GM19468 (cell line): Measurements from ENCODE around the gene RAD52.
A peak's percentile ranks its signal among the peaks of the same experiment; 100 is the strongest.

Source experiments
- ATAC-seq: cut with Tn5 transposase; IDR thresholded peaks from one replicate; pipeline ENCODE4 v1.9.1; 2021; ENCODE audit warnings: mild to moderate bottlenecking, moderate library complexity, moderate number of reproducible peaks; ENCODE audit not compliant: unreplicated experiment; ENCODE audit errors: extremely low read depth

RAD52 gene

DNA sequence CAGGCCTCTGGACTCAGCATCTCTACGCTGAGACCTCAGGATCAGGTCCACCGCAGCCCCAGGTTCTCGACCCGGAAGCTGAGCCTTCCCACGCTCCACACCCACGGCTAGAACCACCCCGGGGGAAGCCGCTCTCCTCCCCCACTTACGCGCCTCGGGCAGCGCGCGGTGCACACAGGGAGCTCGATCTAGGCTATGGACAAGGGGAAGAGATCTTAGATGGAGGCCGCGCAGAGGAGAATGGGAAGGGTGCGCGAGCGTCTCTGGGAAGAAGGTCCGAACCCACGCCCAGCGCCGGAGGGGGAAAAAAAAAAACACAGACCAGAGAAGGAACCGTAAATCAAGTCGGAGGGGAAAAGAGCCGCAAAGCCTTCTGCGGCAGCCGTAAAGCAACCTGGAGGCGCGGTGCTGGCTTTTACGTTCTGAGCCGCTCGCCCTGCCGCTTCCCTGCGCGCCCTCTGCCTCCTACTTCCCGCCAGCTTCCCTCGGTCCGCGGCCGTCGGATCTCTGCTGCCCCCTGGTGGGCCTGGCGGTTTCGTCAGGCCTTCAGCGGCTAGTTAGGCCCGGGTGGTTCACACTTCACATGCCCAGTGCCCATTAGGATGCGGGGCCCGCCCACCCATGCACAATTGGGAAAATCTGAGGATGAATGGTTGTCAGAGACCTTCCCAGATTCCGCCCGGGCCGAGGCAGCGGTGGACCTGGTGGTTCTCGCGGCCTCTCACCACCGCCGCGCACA lies at the start of gene RAD52:
Gene RAD52, minus strand, starts transcription at position 242 of the 739 bp plus-strand sequence. CDS start 16,636 bp downstream, outside the sequence.
- peak; percentile 57 for ATAC-seq

DNA sequence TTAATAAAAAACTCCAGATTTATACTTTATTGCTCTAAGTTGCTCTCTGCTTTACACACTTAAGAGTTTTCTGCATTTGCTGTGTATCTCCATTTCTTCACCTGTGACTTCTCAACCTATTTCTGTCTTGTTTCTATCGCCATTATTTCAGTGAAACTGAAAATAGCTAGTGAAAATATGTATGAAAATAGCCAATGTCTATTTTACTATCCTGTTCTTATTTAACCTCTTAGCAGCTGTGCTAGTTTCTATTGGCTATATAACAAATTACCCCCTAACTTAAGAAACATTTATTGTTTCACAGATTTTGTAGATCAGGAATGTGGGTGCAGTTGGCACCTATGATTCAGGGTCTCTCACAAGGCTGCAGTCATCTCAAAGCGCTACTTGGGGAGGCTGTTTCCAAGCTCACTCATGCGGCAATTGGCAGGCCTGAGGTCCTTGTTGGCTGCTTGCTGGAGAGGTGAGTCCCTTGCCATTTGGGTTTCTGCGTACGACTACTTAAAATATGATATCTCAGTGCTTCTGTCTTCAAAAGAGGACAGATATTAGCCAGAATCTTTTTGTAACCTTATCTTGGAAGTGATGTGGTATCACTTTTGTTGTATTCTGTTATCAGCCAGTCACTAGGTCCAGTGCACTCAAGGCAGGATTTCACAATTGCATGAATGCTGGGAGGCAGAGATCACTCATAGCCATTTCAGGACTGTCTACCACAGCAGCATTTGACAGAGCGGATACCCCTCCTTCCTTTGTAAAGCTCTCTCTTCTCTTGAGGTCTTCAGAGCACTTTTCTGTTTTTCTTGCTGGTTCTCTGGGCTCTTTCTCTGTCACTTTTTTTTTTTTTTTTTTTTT lies 48.8 kb upstream of the RAD52 start:
- ATAC-seq, result peak; percentile 46

DNA sequence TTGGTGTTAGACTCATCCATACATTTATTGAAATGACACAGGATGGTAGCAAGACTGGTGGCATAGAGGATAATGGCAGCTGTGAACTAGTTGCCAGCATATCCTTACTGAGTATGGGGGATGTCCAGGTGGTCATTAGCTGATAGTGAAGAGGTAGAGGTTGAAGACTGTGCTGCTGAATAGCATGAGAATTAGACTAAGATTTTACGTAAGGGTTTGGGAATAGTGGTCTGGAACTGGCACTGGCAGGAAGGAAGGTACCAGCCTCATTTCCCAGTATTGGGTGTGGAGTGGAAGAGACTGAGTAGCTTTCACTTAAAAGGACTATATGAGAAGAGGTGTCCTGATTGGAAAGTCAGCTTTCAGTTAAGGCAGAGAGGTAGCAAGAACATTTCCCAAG lies 48.0 kb upstream of the RAD52 start:
- ATAC-seq, result no peak

DNA sequence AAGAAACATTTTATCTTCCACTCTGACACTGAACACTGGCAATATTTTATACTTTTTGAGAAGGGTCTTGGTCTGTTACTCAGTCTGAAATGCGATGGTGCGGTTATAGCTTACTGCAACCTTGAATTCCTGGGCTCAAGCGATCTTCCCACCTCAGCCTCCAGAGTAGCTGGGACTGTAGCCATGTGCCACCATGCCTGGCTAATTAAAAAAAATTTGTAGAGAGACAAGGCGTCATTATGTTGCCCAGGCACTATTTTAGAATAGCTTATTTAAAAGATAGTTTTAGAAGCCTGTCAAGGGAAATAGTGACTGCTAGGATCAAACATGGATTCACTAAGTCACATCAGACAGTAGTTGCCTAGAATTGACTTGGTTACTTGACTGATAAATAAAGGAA lies 47.4 kb upstream of the RAD52 start:
- ATAC-seq, result no peak

DNA sequence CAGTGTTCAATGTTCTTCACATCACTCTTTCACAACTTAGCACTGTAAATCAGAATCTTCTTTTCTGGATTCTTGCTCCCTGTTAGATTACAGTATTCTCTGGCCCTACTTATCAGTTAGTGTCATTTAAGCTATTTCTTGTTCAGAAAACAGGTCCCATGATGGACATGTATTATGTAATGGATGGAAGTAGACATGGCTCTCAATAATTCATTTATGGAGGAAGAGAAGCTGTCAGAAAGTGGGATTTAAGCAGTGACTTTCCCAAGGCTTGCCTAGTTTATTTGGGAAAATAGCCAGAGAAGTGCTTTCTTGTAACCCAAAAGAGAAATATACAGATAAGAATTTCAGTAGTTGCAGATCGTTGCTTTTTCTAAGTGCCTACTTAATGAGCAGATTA lies 43.2 kb upstream of the RAD52 start:
- no peak for ATAC-seq

DNA sequence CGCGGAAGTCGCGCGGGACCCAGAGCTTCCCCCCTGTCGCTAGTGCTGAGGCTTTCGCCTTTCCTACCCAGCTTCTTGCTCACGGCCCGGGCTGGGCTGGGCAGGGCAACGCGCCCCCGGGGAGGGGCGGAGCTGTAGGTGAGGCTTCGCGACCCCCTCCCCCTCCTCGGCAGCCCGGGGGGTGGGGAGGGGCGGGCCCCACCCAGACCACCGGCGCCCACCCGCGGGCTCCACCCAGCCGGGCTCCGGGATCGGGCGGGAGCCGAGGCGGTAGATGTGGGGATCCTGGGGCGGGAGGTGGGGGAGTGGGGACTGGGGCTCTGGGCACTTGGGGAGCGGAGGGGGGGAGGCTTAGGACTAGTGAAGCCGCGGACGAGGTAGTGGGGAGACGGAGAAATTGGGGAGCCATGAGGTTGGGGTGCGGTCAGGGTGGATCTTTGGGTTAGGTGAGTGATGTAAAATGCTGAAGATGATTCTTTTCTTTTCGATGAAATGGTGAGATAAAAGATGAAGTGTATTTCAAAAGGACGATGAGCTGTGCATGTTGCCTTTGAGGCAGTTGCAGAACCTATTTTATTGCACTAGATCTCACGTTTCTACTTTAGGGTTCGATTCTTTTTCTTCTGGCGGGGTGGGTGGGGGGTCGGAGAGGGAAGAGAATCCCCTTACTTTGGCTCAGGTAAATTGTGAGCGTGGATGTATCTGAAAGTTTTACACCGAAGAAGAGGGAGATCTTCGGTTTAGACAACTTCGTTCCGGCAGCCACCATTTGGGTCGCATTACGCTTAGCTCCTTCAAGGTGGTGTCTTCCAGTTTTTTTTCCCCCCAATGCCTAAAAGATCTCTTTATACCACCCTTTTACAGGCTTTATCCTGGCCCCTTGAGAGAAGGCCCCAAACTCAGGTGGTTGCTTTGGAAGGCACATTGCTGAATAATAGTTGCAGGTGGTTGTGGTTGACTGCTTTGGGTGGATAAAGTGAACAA lies 42.1 kb upstream of the RAD52 start:
- ATAC-seq, result no peak

DNA sequence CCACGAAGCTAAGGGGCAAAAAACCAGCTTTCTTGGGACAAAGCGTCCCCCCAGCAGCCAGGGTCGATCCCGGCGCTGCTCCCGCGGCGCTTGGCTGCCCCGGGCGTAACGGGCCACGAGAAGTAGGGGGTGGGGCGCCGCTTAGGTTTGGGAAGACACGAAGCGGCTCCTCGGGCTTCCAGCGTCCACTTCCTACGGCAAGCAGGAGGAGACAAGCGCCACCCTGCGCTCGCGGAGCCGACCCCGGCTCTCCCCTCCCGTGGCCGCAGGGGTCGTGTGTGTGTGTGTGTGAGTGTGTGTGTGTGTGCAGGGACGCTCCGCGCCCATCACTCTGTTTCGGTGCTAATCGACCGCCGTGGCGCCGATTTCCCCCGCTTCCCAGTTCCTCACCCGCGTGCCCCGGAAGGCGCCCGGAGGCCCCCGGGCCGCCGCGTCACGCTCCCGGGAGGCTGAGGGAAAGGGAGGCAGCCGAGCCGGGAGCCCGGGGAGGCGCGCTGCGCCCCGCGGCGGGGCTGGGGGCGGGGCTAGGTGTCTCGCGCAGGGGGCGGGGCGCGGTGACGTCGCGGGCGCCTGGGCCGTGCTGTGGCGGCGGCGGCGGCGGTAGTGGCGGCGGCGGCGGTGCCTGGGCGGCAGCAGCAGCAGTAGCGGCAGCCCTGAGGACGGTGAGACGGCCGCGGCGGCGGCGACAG lies 41.3 kb upstream of the RAD52 start, which contains the start of gene ERC1:
Gene ERC1, plus strand, starts transcription at position 563 of the 689 bp plus-strand sequence. CDS start 36,681 bp downstream, outside the sequence.
- peak; percentile 55 for ATAC-seq

DNA sequence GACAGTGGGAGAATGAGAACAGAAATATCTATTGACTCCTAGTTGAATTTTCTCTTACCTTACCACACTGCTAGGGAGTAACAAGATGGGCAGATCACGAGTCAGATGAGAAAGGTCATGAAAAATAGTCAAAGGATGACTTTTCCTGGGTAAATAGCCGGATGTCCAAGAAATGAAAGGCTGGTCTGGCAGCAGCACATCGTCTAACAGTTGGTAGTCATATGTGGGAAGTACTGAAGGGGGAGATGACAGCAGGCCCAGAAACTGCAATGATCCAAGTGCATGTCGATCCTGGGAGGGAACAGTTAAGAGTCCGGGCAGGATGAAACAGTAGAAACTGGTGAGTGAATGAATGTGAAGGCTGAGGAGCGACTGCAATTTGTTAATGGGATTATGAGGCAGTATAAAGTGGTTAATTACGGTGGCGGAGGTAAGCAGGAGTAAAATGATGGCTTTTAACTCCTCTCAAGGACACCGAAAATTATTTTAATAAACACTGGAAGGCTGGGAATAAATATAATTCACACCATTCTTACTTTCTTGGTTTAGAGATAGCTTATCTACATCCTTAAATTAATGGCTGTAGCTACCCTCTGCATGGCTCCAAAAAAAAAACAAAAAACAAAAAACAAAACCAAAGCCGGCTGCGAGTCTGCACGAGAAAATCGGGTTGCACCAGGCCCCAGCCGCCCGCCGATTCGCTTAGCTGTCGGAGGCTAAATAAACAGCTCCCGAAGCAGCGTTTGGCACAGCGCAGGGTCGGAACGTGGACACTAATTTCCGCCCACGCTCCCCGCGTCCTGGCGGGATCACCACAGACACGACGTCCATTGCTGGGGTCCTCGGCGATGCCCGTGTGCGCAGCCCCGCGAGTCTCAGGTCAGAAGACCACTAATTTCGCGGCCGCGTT lies 40.5 kb upstream of the RAD52 start:
- no peak for ATAC-seq

DNA sequence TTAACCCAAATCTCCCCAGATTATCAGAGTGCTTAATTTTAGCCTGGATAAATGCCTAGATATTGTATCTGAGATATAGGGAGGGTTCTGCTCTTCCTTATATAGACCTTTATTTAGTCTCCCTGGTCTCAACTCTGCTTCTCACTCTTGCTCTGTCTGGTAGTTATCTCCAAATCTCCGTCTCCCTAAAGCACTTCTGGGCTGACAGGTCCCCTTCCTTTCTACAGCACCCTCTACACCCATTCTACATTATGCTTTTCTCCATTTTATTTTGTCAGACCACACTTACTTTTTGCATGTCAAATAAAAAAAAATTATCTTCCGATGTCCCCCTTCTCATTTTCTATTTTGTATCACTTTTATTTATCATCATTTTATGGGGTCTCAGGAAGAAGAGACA lies 39.6 kb upstream of the RAD52 start:
- ATAC-seq, result no peak

DNA sequence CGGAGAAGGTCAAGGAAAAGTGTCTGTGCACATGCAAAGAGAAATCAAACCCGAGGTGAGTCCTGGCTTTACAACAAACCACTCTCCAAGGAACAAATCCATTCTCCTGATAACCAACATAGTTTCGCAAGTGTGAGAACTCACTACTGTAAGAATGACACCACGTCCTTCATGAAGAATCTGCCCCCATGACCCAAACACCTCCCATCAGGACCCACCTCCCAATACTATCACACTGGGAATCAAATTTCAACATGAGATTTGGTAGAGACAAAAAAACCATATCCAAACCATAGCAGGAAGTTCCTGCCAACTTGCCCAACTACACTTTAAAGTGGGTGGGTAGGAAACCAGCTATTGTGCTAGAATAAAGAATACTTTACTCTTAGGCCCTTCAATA lies 39.2 kb upstream of the RAD52 start:
- no peak for ATAC-seq

DNA sequence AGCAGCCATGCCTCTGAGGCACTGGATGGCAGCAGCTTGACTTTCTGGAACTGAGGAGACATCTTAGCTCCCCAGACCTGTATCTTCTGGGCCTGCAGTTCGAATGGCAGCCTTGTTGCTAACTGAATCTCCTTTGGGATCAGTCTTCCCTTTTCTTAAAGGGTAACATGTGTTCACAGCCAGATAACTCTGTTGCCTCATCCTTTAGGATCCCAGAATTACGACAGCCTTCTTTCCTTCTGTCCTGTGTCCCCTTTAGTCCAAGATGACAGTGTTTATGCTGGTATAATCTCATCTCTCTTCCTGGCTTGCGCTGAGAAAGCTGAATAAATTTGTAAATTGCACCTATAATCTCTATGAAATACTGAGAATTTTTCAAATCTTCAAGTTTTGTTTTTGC lies 32.5 kb upstream of the RAD52 start:
- ATAC-seq, result no peak

DNA sequence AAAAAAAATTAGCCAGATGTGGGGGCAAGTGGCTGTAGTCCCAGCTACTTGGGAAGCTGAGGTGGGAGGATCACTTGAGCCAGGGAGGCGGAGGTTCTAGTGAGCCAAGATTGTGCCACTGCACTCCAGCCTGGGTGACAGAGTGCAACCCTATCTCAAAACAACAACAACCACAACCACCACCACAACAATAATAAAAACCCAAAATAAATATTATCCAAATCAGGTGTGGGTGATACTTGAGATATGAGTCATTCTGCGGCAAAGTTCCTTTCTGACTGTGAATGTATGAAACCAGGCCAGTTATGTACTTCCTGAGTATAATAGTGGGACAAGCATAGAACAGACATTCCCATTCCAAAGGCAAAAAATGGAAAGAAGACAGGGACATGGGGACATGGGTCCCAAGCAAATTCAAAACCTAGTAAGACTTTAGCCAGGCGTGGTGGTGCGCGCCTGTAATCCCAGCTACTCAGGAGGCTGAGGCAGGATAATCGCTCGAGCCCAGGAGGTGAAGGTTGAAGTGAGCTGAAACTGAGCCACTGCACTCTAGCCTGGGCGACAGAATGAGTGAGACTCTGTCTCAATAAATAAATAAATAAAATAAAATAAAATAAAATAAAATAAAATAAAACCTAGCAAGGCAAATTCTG lies 31.8 kb upstream of the RAD52 start:
- ATAC-seq, result no peak

DNA sequence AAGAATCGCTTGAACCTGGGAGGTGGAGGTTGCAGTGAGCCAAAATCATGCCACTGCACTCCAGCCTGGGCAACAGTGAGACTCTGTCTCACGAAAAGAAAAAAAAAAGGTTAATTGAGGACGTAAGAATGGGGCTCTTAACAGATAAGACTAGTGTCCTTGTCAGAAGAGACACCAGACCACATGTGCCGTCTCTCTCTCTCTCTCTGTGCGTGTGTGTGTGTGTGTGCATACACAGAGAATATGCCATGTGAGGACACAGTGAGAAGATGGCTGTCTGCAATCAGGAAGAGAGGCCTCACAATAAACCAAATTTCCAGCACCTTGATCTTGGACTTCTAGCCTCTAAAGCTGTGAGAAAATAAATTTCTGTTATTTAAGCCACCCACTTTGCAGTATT lies 29.9 kb upstream of the RAD52 start:
- no peak for ATAC-seq

DNA sequence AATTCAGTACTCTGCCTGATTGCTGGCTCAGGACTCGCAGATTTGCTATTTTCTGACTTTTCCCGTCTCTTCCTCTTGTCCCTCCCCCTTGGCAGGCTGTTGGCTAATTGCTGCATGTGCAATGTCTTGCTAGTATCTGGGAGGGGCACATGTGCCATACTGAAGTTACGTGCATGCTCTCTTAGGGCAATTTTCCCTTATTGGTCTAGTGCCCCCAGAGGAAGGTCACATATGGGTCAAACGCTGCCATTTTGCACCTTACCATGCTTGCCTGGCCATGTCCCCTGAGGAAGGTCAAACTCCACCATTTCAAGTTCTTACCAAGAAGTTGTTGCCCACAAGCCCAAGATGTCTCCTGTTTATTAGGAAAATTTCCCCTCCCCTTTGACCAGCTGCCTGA lies 27.7 kb upstream of the RAD52 start:
- ATAC-seq, result no peak

DNA sequence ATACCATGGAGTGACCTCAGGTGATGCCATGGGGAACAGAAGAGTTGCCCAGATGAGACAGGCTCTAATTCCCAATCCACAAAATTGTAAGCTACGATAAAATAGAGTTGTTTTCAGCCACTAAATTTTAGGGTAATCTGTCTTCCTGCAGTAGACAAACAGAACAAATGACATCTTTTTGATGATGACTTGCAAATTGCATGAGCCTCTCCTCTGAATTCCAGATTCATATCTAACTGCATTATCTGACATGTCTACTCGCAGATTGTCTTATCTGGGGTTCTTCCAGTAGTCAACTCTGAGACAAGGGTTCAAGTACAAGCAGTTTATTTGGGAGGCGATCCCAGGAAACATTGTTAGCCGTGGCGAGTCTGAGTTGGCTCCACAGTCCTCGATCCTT lies 27.1 kb upstream of the RAD52 start:
- ATAC-seq, result no peak

DNA sequence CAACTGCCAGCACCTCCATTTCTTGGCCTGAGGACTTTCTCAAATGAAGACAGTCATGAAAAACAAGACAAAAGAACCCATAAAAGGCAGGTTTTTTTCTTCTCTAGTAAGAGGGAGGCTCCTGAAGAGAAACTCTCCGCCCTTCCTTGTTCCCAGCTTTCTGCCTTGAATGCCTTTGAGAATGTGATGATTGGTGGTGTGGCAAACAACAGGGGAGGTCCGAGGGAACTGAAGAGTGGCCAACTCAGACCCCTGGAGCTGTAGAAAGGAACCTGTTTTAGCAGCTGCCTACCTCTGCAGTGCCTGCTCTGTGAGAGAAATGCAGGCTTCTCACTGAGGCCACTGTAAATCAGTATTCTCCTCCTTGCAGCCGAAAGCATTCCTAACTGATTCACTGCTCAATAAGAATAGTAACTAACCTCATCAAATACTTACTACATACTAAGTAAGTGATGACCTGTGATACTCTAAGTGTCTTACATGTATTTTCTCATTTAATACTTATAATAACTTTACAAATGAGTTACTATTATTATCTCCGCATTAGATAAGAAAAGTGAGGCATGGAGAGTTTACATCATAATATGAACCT lies 24.9 kb upstream of the RAD52 start:
- no peak for ATAC-seq

DNA sequence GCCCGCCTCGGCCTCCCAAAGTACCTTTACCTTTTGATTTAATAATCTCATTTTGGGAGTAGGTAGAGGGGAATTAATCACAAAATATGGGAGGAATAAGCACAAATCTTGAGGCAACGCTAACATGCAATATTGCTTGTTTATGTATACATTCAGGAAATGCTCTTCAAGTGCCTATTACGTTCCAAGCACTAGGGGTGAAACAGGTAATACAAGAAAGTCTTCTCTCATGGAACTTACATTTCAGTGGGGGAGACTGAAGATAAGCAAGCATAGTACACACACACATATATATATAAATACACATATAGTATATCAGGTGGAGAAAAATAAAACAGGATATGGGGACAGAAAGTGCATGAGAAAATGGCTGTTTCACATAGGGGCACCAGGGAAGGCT lies 22.5 kb upstream of the RAD52 start:
- ATAC-seq, result no peak

DNA sequence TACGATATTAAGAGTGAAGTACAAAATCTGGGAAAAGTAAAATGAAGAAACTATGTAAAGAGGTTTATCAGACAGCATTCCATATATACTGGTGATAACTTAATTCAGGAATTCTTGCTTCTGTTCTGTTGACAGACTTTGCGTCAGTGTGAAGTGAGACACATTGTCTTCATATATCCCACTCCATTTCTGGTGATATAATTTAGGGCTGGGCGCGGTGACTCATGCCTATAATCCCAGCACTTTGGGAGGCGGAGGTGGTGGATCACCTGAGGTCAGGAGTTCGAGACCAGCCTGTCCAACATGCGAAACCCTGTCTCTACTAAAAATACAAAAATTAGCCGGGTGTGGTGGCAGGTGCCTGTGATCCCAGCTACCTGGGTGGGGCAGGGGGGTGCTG lies 20.3 kb upstream of the RAD52 start:
- no peak for ATAC-seq
